ENCODE results near the gene TUBA4B.

GRCh38 chr2:219243291-219243761, 9.7 kb upstream of the TUBA4B start:
- TF ChIP-seq CTCF (conservative IDR thresholded peaks at IDR 0.05; ENCODE audit: low read length) (no peak), EZH2phosphoT487 (IDR thresholded peaks at IDR 0.05; ENCODE audit: borderline replicate concordance, low read depth, low read length) (no peak)
